Adrenal gland (tissue), 5 donors: Measurements from ENCODE around the gene ELL.

Experiments used
- POLR2A ChIP-seq, 2 donors: fragments of 450-650 bp; IDR thresholded peaks; one replicate each; pipeline ENCODE4 v1.6.1; 2017; ENCODE audit warnings: antibody characterized with exemption in 2 of 2, mild to moderate bottlenecking in 2 of 2, moderate library complexity in 1 of 2
- TF ChIP-seq, protein P1 (sequence below), 6 experiments: fragments of 450-650 bp in 4 of 6; fragments of 200-600 bp in 2 of 6; sonication (generic) in 1 of 6; IDR thresholded peaks; 1 replicate in 5 of 6; 2 replicates in 1 of 6; pipeline versions ENCODE4 v1.5.1 to v1.8.0; 2016 to 2021; ENCODE audit warnings: antibody characterized with exemption in 6 of 6, mild to moderate bottlenecking in 2 of 6, moderate library complexity in 1 of 6
- donor health status: DM: no; HTN: no; CAD: no.

DNA sequence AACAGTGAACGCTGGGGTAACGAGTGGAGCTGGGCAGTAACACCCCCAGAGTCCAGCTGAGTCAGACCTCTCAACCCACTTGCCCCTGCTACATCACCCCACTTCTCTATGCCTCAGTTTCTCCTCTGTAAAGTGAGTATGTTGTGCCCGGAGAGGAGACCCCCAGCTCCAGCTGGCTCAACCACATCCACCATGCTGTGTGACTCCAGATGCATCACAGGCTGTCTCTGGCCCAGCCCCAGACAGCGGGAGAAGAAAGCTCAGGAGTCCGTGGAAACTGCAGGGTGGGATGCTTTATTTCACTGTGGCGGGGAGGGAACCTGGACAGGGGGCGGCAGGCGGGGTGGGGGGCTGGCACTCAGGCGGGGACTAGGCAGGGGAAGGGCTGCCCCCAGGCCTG lies 9.6 kb upstream of the ELL start:
- TF ChIP-seq, protein P1, sequence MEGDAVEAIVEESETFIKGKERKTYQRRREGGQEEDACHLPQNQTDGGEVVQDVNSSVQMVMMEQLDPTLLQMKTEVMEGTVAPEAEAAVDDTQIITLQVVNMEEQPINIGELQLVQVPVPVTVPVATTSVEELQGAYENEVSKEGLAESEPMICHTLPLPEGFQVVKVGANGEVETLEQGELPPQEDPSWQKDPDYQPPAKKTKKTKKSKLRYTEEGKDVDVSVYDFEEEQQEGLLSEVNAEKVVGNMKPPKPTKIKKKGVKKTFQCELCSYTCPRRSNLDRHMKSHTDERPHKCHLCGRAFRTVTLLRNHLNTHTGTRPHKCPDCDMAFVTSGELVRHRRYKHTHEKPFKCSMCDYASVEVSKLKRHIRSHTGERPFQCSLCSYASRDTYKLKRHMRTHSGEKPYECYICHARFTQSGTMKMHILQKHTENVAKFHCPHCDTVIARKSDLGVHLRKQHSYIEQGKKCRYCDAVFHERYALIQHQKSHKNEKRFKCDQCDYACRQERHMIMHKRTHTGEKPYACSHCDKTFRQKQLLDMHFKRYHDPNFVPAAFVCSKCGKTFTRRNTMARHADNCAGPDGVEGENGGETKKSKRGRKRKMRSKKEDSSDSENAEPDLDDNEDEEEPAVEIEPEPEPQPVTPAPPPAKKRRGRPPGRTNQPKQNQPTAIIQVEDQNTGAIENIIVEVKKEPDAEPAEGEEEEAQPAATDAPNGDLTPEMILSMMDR (IDR thresholded peaks at IDR 0.05), result no peak
- TF ChIP-seq POLR2A (IDR thresholded peaks at IDR 0.05), result no peak
